ENCODE data around the gene GPBP1L1. TPM values are rescaled to one million over a fixed set of nuclear protein-coding genes. Genes with fewer than 3 reads are reported as not detected.
A peak's percentile ranks its signal among the peaks of the same experiment; 100 is the strongest.
"Not testable (repeated sequence)": the region's sequence is repeated elsewhere in the genome, so short reads cannot be mapped to it uniquely, and the experiment has no call there.

GPBP1L1 gene
- total RNA-seq, 2 experiments from 2014 or later: 134 to 138 TPM

GRCh38 chr1:45693811-45694210 is 7.5 kb upstream of the GPBP1L1 start:
- POLR2A ChIA-PET; ATAC-seq (ENCODE audit: low read depth): not testable (repeated sequence)

GRCh38 chr1:45687754-45688740 is 1.7 kb upstream of the GPBP1L1 start, which contains the start of gene TMEM69:
TMEM69 (plus strand) TSS chr1:45688181; CDS start chr1:45691069, 2,888 bp downstream.
- Mint-ChIP-seq H3K36me3 (peaks cover 6% of the 10 kb centered on the region), H3K4me1 (peaks cover 18% of the 10 kb centered on the region), H3K27me3 (no peaks in the 10 kb centered on the region), H3K27ac (peak within 1 kb of the TSS; percentile 99), H3K9me3 (no peaks in the 10 kb centered on the region), H3K4me3 (peak within 1 kb of the TSS; percentile 92)
- DNase-seq: peak; percentile 77
- POLR2A ChIA-PET: interaction anchor here (0.9 to 2.4 kb wide), 11 partner anchors 16 to 1057 kb away, joined by 3 to 21 read pairs (median 5); partner anchors contain the start of genes IPP, MAST2, NASP and RPS8
- no peak for ATAC-seq (ENCODE audit: low read depth)

More at GRCh38 chr1:45693811-45694210, 7.5 kb upstream of the GPBP1L1 start:
- H3K36me3 Mint-ChIP-seq: peaks cover 14% of the 10 kb centered on the region
- not testable (repeated sequence) for DNase-seq, H3K9me3 Mint-ChIP-seq, H3K27ac Mint-ChIP-seq, H3K4me1 Mint-ChIP-seq, H3K27me3 Mint-ChIP-seq, H3K4me3 Mint-ChIP-seq

GRCh38 chr1:45687014-45687753 is 851 bp upstream of the GPBP1L1 start:
- Mint-ChIP-seq H3K4me3 (peak overlapping the region; percentile 92), H3K27me3 (no peaks in the 10 kb centered on the region), H3K36me3 (peaks cover 6% of the 10 kb centered on the region), H3K27ac (peak overlapping the region; percentile 99), H3K4me1 (peaks cover 17% of the 10 kb centered on the region), H3K9me3 (no peaks in the 10 kb centered on the region)
- peak; percentile 90 for ATAC-seq (ENCODE audit: low read depth)
- POLR2A ChIA-PET: interaction anchor here (0.6 to 2.4 kb wide), 13 partner anchors 9 to 1056 kb away, joined by 3 to 21 read pairs (median 4); partner anchors contain the start of genes AKR1A1, IPP, MAST2 and NASP
- peak; percentile 95 for DNase-seq

GRCh38 chr1:45686015-45686287 is 382 bp downstream of the GPBP1L1 start:
- Mint-ChIP-seq H3K36me3 (peaks cover 7% of the 10 kb centered on the region), H3K4me3 (peak overlapping the region; percentile 92), H3K27ac (peak overlapping the region; percentile 99), H3K27me3 (no peaks in the 10 kb centered on the region), H3K4me1 (peaks cover 23% of the 10 kb centered on the region), H3K9me3 (no peaks in the 10 kb centered on the region)
- DNase-seq (no peak), ATAC-seq (ENCODE audit: low read depth) (no peak)
- POLR2A ChIA-PET: interaction anchor here (0.6 to 2.4 kb wide), 18 partner anchors 9 to 964 kb away, joined by 3 to 21 read pairs (median 4); partner anchors contain the start of genes AKR1A1, CCDC163, IPP and MAST2

GRCh38 chr1:45685308-45686014 is 872 bp downstream of the GPBP1L1 start:
- Mint-ChIP-seq H3K36me3 (peaks cover 6% of the 10 kb centered on the region), H3K27ac (peak overlapping the region; percentile 99), H3K9me3 (no peaks in the 10 kb centered on the region), H3K4me1 (peaks cover 25% of the 10 kb centered on the region), H3K27me3 (no peaks in the 10 kb centered on the region), H3K4me3 (peak overlapping the region; percentile 92)
- POLR2A ChIA-PET: interaction anchor here (0.6 to 2.4 kb wide), 16 partner anchors 9 to 963 kb away, joined by 3 to 21 read pairs (median 4); partner anchors contain the start of genes CCDC163, IPP, MAST2 and MMACHC
- no peak for DNase-seq
- ATAC-seq (ENCODE audit: low read depth): no peak

GRCh38 chr1:45684402-45684801 is 1.9 kb downstream of the GPBP1L1 start:
- H3K27ac Mint-ChIP-seq: no peak overlapping the region
- POLR2A ChIA-PET: interaction anchor here (0.7 to 1.0 kb wide), 2 partner anchors 66 to 166 kb away, joined by 3 read pairs; partner anchors contain the start of gene IPP
- H3K9me3 Mint-ChIP-seq: no peaks in the 10 kb centered on the region
- DNase-seq: no peak
- peak overlapping the region; percentile 92 for H3K4me3 Mint-ChIP-seq
- H3K36me3 Mint-ChIP-seq: peaks cover 4% of the 10 kb centered on the region
- H3K4me1 Mint-ChIP-seq: peaks cover 27% of the 10 kb centered on the region
- no peaks in the 10 kb centered on the region for H3K27me3 Mint-ChIP-seq
- ATAC-seq (ENCODE audit: low read depth): no peak

- DNase-seq (no peak), ATAC-seq (ENCODE audit: low read depth) (no peak)
- Mint-ChIP-seq H3K27me3 (no peaks in the 10 kb centered on the region), H3K4me3 (no peak overlapping the region), H3K4me1 (peaks cover 29% of the 10 kb centered on the region), H3K27ac (no peak overlapping the region), H3K36me3 (peaks cover 2% of the 10 kb centered on the region), H3K9me3 (no peaks in the 10 kb centered on the region)
- POLR2A ChIA-PET: no interaction called here
These were observed 3.4 kb downstream of the GPBP1L1 start for GRCh38 chr1:45682942-45683341.

GRCh38 chr1:45679123-45679522 is 7.2 kb downstream of the GPBP1L1 start:
- H3K36me3 Mint-ChIP-seq: peaks cover 9% of the 10 kb centered on the region
- H3K4me1 Mint-ChIP-seq: peaks cover 24% of the 10 kb centered on the region
- no peak overlapping the region for H3K27ac Mint-ChIP-seq
- ATAC-seq (ENCODE audit: low read depth): no peak
- DNase-seq: no peak
- POLR2A ChIA-PET: no interaction called here
- H3K4me3 Mint-ChIP-seq: no peak overlapping the region
- H3K27me3 Mint-ChIP-seq: no peaks in the 10 kb centered on the region
- H3K9me3 Mint-ChIP-seq: no peaks in the 10 kb centered on the region

- Mint-ChIP-seq H3K4me1 (peaks cover 24% of the 10 kb centered on the region), H3K27ac (no peak overlapping the region), H3K36me3 (peaks cover 9% of the 10 kb centered on the region), H3K27me3 (no peaks in the 10 kb centered on the region), H3K9me3 (no peaks in the 10 kb centered on the region), H3K4me3 (no peak overlapping the region)
- DNase-seq (no peak), ATAC-seq (ENCODE audit: low read depth) (no peak)
- POLR2A ChIA-PET: interaction anchor here (0.7 to 1.0 kb wide), 2 partner anchors 8 to 29 kb away, joined by 3 read pairs; partner anchors contain the start of gene GPBP1L1
These were observed 7.8 kb downstream of the GPBP1L1 start for GRCh38 chr1:45678489-45678888.

- POLR2A ChIA-PET: interaction anchor here (1.0 kb wide), 1 partner anchor 9 kb away, joined by 3 read pairs; the partner anchor contains the start of gene GPBP1L1
- Mint-ChIP-seq H3K27me3 (no peaks in the 10 kb centered on the region), H3K36me3 (peaks cover 11% of the 10 kb centered on the region), H3K9me3 (no peaks in the 10 kb centered on the region), H3K4me1 (peaks cover 27% of the 10 kb centered on the region), H3K4me3 (no peak overlapping the region), H3K27ac (no peak overlapping the region)
- no peak for ATAC-seq (ENCODE audit: low read depth)
- no peak for DNase-seq
These were observed 8.5 kb downstream of the GPBP1L1 start for GRCh38 chr1:45677751-45678245.

- DNase-seq; H3K4me3 Mint-ChIP-seq; ATAC-seq (ENCODE audit: low read depth); H3K9me3 Mint-ChIP-seq; H3K27me3 Mint-ChIP-seq; H3K27ac Mint-ChIP-seq: not testable (repeated sequence)
- peaks cover 14% of the 10 kb centered on the region for H3K36me3 Mint-ChIP-seq
- peaks cover 21% of the 10 kb centered on the region for H3K4me1 Mint-ChIP-seq
- POLR2A ChIA-PET: interaction anchor here (1.4 kb wide), 1 partner anchor 9 kb away, joined by 4 read pairs; the partner anchor contains the start of gene GPBP1L1
These were observed 9.8 kb downstream of the GPBP1L1 start for GRCh38 chr1:45676553-45676952.

GRCh38 chr1:45674478-45674877 is 11.9 kb downstream of the GPBP1L1 start:
- H3K4me3 Mint-ChIP-seq: no peak overlapping the region
- peaks cover 15% of the 10 kb centered on the region for H3K4me1 Mint-ChIP-seq
- POLR2A ChIA-PET: no interaction called here
- no peaks in the 10 kb centered on the region for H3K9me3 Mint-ChIP-seq
- no peaks in the 10 kb centered on the region for H3K27me3 Mint-ChIP-seq
- no peak for DNase-seq
- H3K36me3 Mint-ChIP-seq: peaks cover 12% of the 10 kb centered on the region
- ATAC-seq (ENCODE audit: low read depth): no peak
- no peak overlapping the region for H3K27ac Mint-ChIP-seq
